ENCODE measurements around the gene KCNK1.
A peak's percentile ranks its signal among the peaks of the same experiment; 100 is the strongest.

Gene KCNK1

GRCh38 chr1:233613252-233614172 is at the start of gene KCNK1:
TSS of gene KCNK1 (plus strand) at chr1:233614106. CDS start at chr1:233614172, 66 bp downstream.
- H3K9me3 Mint-ChIP-seq, result no peaks in the 10 kb centered on the region
- H3K27me3 Mint-ChIP-seq, result peaks cover 84% of the 10 kb centered on the region
- H3K36me3 Mint-ChIP-seq (ENCODE audit: low read depth), result no peaks in the 10 kb centered on the region
- no peak within 1 kb of the TSS for H3K27ac Mint-ChIP-seq
- peak within 1 kb of the TSS; percentile 33 for H3K4me3 Mint-ChIP-seq
- H3K4me1 Mint-ChIP-seq (ENCODE audit: low read depth), result no peaks in the 10 kb centered on the region

- Mint-ChIP-seq H3K27me3 (peaks cover 8% of the 10 kb centered on the region), H3K4me3 (no peak overlapping the region), H3K36me3 (ENCODE audit: low read depth) (no peaks in the 10 kb centered on the region), H3K4me1 (ENCODE audit: low read depth) (no peaks in the 10 kb centered on the region), H3K9me3 (peaks cover 22% of the 10 kb centered on the region), H3K27ac (no peak overlapping the region)
Measured at GRCh38 chr1:233565313-233565712, 48.6 kb upstream of the KCNK1 start.

GRCh38 chr1:233566886-233567285 is 47.0 kb upstream of the KCNK1 start:
- H3K27ac Mint-ChIP-seq, result no peak overlapping the region
- H3K36me3 Mint-ChIP-seq (ENCODE audit: low read depth), result no peaks in the 10 kb centered on the region
- peaks cover 15% of the 10 kb centered on the region for H3K9me3 Mint-ChIP-seq
- no peak overlapping the region for H3K4me3 Mint-ChIP-seq
- H3K4me1 Mint-ChIP-seq (ENCODE audit: low read depth), result no peaks in the 10 kb centered on the region
- peaks cover 8% of the 10 kb centered on the region for H3K27me3 Mint-ChIP-seq

- Mint-ChIP-seq H3K4me1 (ENCODE audit: low read depth) (no peaks in the 10 kb centered on the region), H3K4me3 (no peak overlapping the region), H3K27me3 (peaks cover 15% of the 10 kb centered on the region), H3K36me3 (ENCODE audit: low read depth) (no peaks in the 10 kb centered on the region), H3K9me3 (peaks cover 5% of the 10 kb centered on the region), H3K27ac (no peak overlapping the region)
Measured at GRCh38 chr1:233569636-233570035, 44.3 kb upstream of the KCNK1 start.

GRCh38 chr1:233570216-233570615 is 43.7 kb upstream of the KCNK1 start:
- Mint-ChIP-seq H3K36me3 (ENCODE audit: low read depth) (no peaks in the 10 kb centered on the region), H3K4me1 (ENCODE audit: low read depth) (no peaks in the 10 kb centered on the region), H3K4me3 (no peak overlapping the region), H3K9me3 (peaks cover 5% of the 10 kb centered on the region), H3K27ac (no peak overlapping the region), H3K27me3 (peaks cover 17% of the 10 kb centered on the region)

- H3K4me1 Mint-ChIP-seq (ENCODE audit: low read depth), result no peaks in the 10 kb centered on the region
- H3K27me3 Mint-ChIP-seq, result peaks cover 20% of the 10 kb centered on the region
- no peaks in the 10 kb centered on the region for H3K36me3 Mint-ChIP-seq (ENCODE audit: low read depth)
- no peaks in the 10 kb centered on the region for H3K9me3 Mint-ChIP-seq
- H3K4me3 Mint-ChIP-seq, result no peak overlapping the region
- no peak overlapping the region for H3K27ac Mint-ChIP-seq
Measured at GRCh38 chr1:233570706-233571105, 43.2 kb upstream of the KCNK1 start.

GRCh38 chr1:233572896-233573295 is 41.0 kb upstream of the KCNK1 start:
- Mint-ChIP-seq H3K4me3 (no peak overlapping the region), H3K4me1 (ENCODE audit: low read depth) (no peaks in the 10 kb centered on the region)

GRCh38 chr1:233575450-233575849 is 38.5 kb upstream of the KCNK1 start:
- Mint-ChIP-seq H3K9me3 (no peaks in the 10 kb centered on the region), H3K36me3 (ENCODE audit: low read depth) (no peaks in the 10 kb centered on the region), H3K27ac (no peak overlapping the region), H3K4me3 (no peak overlapping the region), H3K27me3 (peaks cover 17% of the 10 kb centered on the region), H3K4me1 (ENCODE audit: low read depth) (no peaks in the 10 kb centered on the region)

More at GRCh38 chr1:233572896-233573295, 41.0 kb upstream of the KCNK1 start:
- no peak overlapping the region for H3K27ac Mint-ChIP-seq
- no peaks in the 10 kb centered on the region for H3K9me3 Mint-ChIP-seq
- no peaks in the 10 kb centered on the region for H3K36me3 Mint-ChIP-seq (ENCODE audit: low read depth)
- H3K27me3 Mint-ChIP-seq, result peaks cover 20% of the 10 kb centered on the region

GRCh38 chr1:233582439-233582838 is 31.5 kb upstream of the KCNK1 start:
- Mint-ChIP-seq H3K9me3 (no peaks in the 10 kb centered on the region), H3K4me3 (no peak overlapping the region), H3K36me3 (ENCODE audit: low read depth) (no peaks in the 10 kb centered on the region), H3K4me1 (ENCODE audit: low read depth) (no peaks in the 10 kb centered on the region), H3K27ac (no peak overlapping the region), H3K27me3 (peaks cover 29% of the 10 kb centered on the region)

- Mint-ChIP-seq H3K27me3 (peaks cover 37% of the 10 kb centered on the region), H3K9me3 (no peaks in the 10 kb centered on the region), H3K4me3 (no peak overlapping the region), H3K36me3 (ENCODE audit: low read depth) (no peaks in the 10 kb centered on the region), H3K27ac (no peak overlapping the region), H3K4me1 (ENCODE audit: low read depth) (no peaks in the 10 kb centered on the region)
Measured at GRCh38 chr1:233584376-233584775, 29.5 kb upstream of the KCNK1 start.

GRCh38 chr1:233584931-233585330 is 29.0 kb upstream of the KCNK1 start:
- Mint-ChIP-seq H3K27ac (no peak overlapping the region), H3K4me3 (no peak overlapping the region), H3K4me1 (ENCODE audit: low read depth) (no peaks in the 10 kb centered on the region), H3K27me3 (peaks cover 41% of the 10 kb centered on the region), H3K9me3 (no peaks in the 10 kb centered on the region), H3K36me3 (ENCODE audit: low read depth) (no peaks in the 10 kb centered on the region)

GRCh38 chr1:233586301-233586700 is 27.6 kb upstream of the KCNK1 start:
- Mint-ChIP-seq H3K27me3 (peaks cover 32% of the 10 kb centered on the region), H3K4me1 (ENCODE audit: low read depth) (no peaks in the 10 kb centered on the region), H3K4me3 (no peak overlapping the region), H3K36me3 (ENCODE audit: low read depth) (no peaks in the 10 kb centered on the region), H3K9me3 (no peaks in the 10 kb centered on the region), H3K27ac (no peak overlapping the region)

GRCh38 chr1:233587196-233587595 is 26.7 kb upstream of the KCNK1 start:
- no peaks in the 10 kb centered on the region for H3K4me1 Mint-ChIP-seq (ENCODE audit: low read depth)
- H3K36me3 Mint-ChIP-seq (ENCODE audit: low read depth), result no peaks in the 10 kb centered on the region
- peaks cover 31% of the 10 kb centered on the region for H3K27me3 Mint-ChIP-seq
- no peak overlapping the region for H3K4me3 Mint-ChIP-seq
- H3K9me3 Mint-ChIP-seq, result no peaks in the 10 kb centered on the region
- H3K27ac Mint-ChIP-seq, result no peak overlapping the region

GRCh38 chr1:233587958-233588799 is 25.7 kb upstream of the KCNK1 start:
- Mint-ChIP-seq H3K4me3 (no peak overlapping the region), H3K27ac (no peak overlapping the region), H3K27me3 (peaks cover 28% of the 10 kb centered on the region), H3K36me3 (ENCODE audit: low read depth) (no peaks in the 10 kb centered on the region), H3K4me1 (ENCODE audit: low read depth) (no peaks in the 10 kb centered on the region), H3K9me3 (no peaks in the 10 kb centered on the region)

- no peaks in the 10 kb centered on the region for H3K36me3 Mint-ChIP-seq (ENCODE audit: low read depth)
- peaks cover 4% of the 10 kb centered on the region for H3K9me3 Mint-ChIP-seq
- H3K4me1 Mint-ChIP-seq (ENCODE audit: low read depth), result peaks cover 26% of the 10 kb centered on the region
- H3K27me3 Mint-ChIP-seq, result peaks cover 24% of the 10 kb centered on the region
- peak overlapping the region; percentile 9 for H3K27ac Mint-ChIP-seq
- no peak overlapping the region for H3K4me3 Mint-ChIP-seq
Measured at GRCh38 chr1:233597489-233597901, 16.4 kb upstream of the KCNK1 start.
